Right ventricle myocardium inferior (tissue), 1 donor: ENCODE measurements around the gene BASP1. TPM values are rescaled to one million over a fixed set of nuclear protein-coding genes. Genes with fewer than 3 reads are reported as not detected.
A peak's percentile ranks its signal among the peaks of the same experiment; 100 is the strongest.

Source experiments
- ATAC-seq: fragments of 200-7000 bp; cut with Tn5 transposase; one replicate; pipeline ENCODE4 v1.9.1; 2020; ENCODE audit warnings: mild to moderate bottlenecking, moderate library complexity
- DNase-seq: peaks from one replicate; pipeline ENCODE4 v3.0.0; 2021; ENCODE audit errors: missing footprints
- intact Hi-C: fragments of 100-400 bp; cut with DNase I; formaldehyde crosslinking; loops from one replicate; pipeline ENCODE4 v1.11.0; 2022
- long read RNA-seq: library from polyadenylated mRNA; unstranded; transcript quantifications from one replicate; pipeline ENCODE4 v2.0.0, GENCODE V29; 2021
- total RNA-seq: library from RNA; stranded (reverse); fragmentation: NEBNext Ultra II Directional; extraction: Animal tissue kit (Norgen Biotek cat#: 25700); gene quantifications from one replicate; pipeline ENCODE4 v1.2.1, GENCODE V29; 2021
- donor health status: DM: no; HTN: yes; CAD: no; lungs with severe emphysema.

BASP1 gene, protein sequence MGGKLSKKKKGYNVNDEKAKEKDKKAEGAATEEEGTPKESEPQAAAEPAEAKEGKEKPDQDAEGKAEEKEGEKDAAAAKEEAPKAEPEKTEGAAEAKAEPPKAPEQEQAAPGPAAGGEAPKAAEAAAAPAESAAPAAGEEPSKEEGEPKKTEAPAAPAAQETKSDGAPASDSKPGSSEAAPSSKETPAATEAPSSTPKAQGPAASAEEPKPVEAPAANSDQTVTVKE
- total RNA-seq: 3.2 TPM
- long read RNA-seq, partial matches to known transcripts: 0 of 1 reads
- long read RNA-seq, other reads (novel, unspliced or antisense): 0 of 1 reads

DNA sequence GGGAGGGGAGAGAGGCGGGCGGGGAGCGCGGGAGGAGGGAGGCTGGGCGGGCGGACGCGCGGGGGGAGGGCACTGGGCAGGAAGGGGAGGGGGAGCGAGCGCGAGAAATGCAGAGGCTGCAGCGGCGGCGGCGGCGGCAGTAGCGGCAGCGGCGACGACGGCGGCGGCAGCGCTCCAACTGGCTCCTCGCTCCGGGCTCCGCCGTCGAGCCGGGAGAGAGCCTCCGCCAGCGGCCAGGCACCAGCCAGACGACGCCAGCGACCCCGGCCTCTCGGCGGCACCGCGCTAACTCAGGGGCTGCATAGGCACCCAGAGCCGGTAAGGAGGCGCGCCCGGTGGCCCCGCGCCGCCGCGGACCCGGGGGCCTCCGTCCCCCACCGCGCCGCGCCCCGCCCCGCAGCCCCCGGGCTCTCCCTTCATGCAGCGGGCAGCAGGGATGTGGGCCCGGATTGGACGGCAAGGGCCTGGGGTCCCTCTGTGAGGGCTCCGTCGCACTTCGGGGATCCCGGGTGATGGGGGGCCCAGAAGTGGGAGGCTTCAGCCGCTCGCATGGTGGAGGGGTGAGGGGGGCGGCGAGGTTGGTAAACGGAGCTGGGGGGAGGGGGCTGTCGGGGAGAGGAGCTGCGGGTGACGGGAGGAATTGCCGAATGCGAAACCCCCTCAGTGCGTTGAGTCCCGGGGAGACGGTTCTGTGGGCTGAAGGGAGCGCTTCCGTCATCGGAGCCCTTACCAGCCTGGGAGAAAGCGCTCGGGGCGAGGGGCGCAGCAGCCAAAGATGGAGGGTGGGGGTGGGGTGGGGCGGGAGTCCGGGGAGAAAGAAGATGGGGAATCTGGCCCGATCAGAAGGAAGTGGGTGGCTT, at the start of gene BASP1:
TSS of gene BASP1 (plus strand) at position 139 of the 860 bp plus-strand sequence. CDS start 57,586 bp downstream, outside the sequence.
- DNase-seq (peak; percentile 92), ATAC-seq (peak; percentile 64)
- intact Hi-C loops: no loop called here

DNA sequence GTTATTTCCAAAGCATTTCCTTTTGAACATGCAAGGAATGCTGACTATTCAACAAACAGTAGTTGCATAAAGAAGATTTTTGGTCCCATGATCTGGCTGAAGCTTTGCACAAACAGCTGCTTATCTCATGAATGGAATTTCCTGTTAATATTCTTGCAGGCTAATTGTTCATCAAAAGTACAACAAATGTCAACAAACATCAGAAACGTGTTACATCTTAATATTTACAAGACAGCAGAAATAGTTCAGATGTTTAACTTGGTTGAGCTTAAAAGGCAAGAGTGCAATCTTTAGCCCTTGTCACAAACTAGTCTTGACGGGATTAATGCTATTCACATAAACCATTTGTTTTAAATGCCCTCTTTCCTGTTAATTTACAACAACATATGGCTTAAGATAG, 47.9 kb upstream of the BASP1 start:
- DNase-seq (no peak), ATAC-seq (peak; percentile 46)
- intact Hi-C loops: no loop called here

DNA sequence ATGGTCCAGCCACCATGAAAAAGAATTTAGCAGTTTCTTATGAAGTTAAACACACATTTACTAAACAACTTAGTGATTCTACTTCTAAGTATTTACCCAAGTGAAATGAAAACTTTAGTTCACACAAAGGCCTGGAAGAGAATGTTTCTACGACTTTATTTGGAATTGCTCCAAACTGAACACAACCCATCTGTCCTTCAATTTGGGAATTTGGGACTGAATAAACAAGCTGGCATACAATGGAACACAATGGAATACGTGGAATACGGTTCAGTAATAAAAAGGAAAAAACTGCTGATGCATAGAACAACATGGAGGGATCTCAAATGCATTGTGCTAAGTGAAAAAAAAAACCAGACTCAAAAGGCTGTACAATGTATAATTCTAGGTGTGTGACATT, 44.6 kb upstream of the BASP1 start:
- intact Hi-C loops: no loop called here
- DNase-seq (no peak), ATAC-seq (no peak)

DNA sequence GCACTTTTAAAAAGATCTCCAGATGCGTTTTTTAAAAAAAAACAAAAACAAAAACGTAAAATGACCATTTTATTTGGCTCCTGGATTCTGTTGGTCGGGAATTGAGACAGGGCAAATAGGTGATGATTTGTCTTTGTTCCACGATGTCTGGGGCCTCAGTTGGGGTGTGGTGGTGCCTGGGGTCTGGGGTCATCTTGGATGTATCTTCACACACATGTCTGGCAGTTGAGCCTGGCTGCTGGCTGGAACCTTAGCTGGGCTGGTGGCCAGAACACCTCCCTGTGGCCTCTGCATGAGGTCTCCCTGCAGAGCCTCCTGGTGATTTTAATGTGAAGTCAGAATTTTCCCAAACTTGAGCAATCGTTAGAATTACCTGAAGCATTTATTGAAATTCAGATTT, 42.5 kb upstream of the BASP1 start:
- DNase-seq (no peak), ATAC-seq (no peak)
- intact Hi-C loops: no loop called here

DNA sequence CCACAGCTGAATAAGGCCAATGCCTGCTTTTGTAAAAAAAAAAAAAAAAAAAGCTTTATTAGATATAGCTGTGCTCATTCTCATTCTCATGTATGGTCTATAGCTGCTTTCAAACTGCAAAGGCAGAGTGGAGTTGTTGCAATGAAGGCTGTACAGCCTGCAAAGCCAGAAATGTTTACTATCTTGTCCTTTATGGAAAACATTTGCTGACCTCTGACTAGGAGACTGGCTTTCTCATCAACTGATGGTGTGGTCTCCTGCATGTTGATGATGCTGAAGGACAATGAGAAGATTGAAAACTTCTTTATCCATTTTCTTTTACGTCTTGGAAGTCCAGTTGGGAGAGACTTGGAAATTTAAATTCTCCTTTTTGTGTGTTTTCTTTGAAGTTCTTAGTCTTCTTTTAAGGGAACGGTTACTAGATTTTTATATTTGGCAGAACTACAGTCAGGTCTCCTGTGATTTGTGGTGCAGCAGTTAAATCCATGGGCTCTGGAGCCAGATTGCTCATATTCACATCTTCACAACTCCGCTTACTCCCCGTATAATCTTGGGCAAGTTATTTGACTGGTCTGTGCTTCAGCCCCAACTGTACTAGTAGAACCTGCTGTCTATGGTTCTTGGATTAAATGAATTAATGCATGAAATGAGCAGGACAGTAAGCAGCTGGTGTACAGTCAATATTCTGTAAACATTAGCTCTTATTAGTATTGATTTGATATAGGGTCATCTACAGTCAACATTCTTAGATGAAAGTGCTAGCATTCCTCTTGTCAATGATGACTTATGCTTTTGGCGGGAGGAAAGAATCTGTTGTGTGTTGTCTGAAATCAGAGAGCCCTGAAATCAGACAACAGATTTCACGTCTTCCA, 39.7 kb upstream of the BASP1 start:
- intact Hi-C loops: no loop called here
- no peak for ATAC-seq
- DNase-seq: no peak

DNA sequence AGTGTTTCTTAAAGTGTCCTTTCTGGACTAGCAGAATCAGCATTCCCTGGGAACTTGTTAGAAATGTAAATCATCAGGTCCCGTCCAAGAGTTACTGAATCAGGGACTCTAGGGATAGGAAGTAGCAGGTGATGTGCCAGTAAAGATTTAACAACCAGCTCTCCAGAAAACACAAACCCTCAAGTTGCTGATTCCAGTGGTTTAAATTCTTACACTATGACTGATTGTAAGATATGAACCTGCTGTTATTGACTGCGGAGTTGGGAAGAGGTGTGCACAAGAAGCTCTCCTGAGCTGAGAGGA, 39.1 kb upstream of the BASP1 start:
- intact Hi-C loops: no loop called here
- ATAC-seq (no peak), DNase-seq (no peak)

DNA sequence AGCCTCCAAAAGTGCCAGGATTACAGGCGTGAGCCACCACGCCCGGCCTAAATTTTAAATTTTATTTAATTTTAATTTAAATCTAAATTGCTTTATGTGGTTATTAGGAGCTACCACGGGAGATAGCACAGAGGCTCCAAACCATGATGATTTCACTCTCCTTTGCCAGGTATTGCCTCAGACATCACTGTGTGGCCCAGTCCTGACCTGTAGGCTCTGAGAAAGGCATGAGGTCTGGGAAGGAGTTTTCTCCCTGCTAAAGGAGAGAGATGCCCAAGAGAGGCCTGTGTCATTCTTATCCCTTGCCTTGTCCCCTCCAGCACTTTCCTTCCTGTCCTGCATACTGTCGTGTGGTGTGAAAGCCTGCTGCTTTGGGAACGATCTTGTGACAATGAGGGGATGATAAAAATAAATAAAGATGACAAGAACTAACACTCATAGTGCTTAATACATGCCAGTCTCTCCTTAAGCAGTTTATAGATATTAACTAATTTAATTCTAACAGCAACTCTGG, 37.0 kb upstream of the BASP1 start:
- no peak for DNase-seq
- intact Hi-C loops: no loop called here
- no peak for ATAC-seq

DNA sequence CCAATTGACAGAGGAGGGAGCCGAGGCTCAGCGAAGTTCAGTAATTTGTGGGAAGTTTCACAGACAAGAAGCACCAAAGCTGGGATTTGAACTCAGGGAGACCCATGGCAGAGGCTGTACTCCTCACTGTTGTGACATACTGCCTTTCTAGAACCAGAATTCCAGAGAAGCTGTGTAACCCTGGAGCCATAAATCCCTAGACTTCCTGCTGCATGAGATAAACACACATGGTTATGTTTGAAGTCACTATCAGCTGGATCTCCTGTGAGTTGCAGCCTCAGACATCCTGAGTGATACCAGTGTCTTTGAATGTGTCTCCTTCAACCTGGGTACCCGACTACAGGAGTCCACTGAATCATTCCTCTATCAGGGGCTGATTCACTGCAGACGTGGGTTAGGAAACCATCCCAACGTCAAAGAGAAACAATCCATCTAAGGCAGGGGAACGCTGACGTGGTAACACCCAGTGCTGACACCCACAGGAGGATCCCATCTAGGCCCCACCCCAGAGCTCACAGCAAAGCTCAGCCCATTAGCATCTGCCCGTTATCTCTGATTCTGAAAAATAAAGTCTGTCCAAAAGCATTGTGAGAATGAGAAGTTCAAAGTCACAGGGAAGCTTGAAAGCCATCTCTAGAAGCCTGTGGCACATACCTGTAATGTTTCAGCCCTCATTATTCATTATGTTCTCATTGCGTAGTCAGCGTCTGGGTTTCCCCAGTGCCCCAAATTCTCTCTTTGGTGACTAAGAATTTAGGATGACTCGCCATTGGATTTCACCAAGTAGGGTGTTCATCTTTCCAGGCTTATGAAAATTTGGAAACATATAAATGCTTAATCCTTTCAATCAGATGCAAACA, 36.3 kb upstream of the BASP1 start:
- intact Hi-C loops: no loop called here
- peak; percentile 32 for ATAC-seq
- no peak for DNase-seq

DNA sequence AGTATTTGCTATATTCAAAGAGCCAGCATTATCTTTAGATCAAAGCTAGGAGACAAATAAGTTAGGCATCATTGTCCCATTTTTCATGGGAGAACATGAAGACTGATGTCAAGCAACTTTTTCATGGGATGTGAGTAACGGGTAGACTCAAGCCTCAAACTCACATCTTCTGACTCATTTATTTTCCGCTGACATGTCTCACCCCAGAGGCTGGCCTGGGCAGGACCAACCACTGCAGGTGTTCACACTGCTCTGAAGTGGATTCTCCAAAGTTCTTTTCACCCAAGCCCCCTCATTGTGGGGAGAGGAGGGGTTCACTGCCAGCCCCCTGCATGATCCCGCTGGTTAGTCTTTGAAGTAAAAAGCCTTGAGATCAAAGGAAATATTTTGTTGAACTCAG, 34.9 kb upstream of the BASP1 start:
- ATAC-seq (no peak), DNase-seq (no peak)
- intact Hi-C loops: no loop called here

DNA sequence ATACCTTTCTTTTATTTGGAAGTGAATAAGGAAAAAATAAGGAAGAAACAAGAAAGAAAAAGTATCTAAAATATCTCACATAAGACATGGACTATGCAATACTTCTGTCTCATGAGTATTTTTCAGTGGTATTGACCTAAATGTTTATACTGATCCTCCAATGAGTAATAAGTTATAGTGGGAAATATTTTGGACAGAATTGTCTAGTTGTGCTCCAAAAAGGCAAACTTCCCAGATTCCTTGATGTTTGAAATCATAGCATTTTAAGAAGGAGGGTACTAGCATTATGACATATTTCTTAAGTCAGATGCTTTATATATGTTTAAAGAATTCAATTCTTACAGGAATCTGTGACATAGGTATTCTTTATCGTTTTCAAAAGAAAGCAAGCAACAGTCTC, 34.5 kb upstream of the BASP1 start:
- intact Hi-C loops: no loop called here
- DNase-seq (no peak), ATAC-seq (no peak)

DNA sequence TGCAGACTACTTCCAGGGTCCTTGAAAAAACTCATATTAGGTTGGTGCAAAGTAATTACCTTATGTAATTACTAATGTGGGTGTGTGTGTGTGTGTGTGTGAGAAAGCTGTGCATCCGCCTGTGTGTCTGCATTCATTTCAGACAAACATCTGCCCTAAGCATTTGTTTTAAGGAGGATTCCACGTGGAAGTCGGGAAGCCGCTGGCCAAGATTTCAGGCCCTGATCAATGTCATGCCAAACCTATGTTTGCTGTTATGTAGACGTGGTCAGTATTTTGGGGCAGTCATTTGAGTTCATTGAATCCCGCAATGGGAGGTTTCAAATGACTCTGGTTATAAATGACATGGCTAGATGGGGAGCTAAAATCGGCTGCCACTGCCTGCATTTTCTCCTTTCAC, 33.6 kb upstream of the BASP1 start:
- no peak for DNase-seq
- intact Hi-C loops: no loop called here

DNA sequence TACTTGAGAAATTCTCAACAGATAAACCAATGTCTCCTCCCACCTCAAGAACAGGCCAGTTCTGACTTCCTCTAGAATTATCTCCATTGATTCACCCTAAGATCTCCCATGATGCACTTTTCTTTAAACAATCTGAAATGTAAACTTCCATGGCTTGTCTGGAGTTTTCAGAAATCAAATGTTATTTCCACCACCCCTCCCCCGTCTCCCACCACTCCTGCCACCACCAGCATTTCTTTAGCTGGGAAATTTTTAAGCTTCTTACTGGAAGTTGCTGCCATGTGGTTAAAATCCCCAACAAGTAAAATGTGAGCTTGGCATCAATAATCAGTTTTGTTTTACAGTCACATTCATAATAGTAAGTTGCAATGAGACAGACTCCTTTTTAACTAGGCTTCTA, 32.8 kb upstream of the BASP1 start:
- no peak for DNase-seq
- no peak for ATAC-seq
- intact Hi-C loops: no loop called here

More for the DNA sequence above, 33.6 kb upstream of the BASP1 start:
- no peak for ATAC-seq

DNA sequence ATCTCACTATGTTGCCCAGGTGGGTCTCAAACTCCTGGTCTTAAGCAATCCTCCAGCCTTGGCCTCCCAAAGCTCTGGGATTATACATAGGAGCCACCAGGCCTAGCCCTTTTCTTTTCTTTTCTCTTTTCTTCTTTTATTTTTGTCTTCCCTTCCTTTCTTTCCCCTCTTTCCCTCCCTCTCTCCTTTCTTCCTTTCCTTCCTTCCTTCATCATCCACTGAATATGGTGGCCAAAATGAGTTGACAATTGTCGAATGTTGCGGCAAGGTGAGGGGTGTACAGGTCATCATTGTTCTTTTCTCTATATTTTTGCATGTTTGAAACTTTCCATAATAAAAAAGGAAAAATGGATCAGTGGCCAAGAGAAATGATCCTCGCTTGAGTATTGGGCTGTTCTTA, 32.1 kb upstream of the BASP1 start:
- intact Hi-C loops: loop anchor here (5.0 kb wide), 1 partner anchor 53 kb away; no protein-coding TSS in a partner anchor
- ATAC-seq (no peak), DNase-seq (no peak)

DNA sequence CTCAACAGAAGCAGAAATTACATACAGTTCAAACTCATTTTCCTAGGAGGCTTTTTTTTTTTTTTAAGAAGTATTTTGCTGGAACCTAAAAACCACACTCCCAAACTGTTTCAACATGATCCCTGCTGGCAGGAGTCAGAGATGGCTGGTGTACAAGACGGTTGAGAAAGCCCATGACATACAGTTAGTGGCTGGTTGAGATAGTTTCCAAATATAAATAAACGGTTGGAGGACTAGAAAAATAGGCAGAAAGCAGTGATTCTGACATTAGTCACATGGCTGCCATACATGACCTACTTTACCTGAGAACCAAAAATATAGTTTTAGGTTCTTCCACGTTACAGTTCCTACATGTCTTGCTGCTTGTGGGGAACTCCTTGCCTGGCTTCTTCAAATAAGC, 31.7 kb upstream of the BASP1 start:
- peak; percentile 77 for DNase-seq
- peak; percentile 76 for ATAC-seq
- intact Hi-C loops: loop anchor here (5.0 kb wide), 1 partner anchor 53 kb away; no protein-coding TSS in a partner anchor

DNA sequence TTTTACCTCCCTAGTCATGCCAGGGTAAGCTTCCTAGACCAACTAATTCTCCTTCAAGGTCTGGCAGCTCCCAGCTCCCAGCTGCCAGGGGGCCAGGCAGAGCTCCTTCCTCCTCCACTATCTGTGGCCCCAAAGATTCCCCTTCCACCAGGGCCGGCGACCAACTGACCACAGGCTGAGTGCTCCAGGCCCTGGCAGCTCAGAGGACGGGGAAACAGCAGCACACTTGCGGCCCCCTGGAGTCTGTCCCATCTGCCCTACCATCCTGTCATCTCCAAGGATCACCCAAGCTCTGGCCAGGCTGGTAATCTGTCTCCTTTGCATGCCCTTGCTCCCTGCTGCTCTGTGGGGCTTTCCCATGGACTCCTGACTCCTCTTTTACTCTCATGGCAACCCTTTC, 31.2 kb upstream of the BASP1 start:
- no peak for ATAC-seq
- intact Hi-C loops: loop anchor here (5.0 kb wide), 1 partner anchor 54 kb away; no protein-coding TSS in a partner anchor
- no peak for DNase-seq

DNA sequence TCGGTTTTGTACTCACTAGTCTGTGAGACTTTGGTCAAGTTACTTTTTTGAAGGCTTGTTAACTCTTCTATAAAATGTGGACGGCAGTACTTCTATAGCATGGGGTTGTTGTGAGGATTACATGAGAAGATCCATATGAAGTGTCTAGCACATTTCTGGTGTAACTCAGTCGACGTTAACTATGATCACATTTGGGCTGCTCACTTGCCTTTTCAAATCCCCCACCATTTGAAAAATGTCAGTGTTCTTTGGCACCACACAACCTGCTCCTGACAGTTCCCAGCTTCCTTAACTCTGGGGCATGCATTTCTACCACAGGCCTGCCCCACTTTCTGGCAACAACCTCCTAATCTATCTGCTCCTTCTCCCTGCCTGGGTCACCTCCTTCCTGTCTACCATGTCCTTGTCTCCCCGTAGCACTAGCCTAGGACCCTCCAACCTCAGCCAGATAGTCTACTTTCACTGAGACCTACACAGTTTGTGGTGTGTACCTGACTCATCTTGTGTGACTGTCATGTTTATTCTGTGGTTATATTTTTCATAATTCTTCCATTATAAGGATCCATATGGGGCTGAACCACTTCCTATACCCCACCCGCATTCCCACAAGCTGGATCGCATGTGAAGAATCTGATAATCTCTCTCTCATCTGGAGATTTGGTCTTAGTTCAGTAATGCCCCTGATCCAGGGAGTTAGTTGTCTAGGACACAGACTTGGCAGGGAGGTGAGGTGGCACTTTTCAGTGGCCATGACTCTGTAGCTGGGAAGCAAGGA, 30.2 kb upstream of the BASP1 start:
- no peak for ATAC-seq
- DNase-seq: no peak
- intact Hi-C loops: loop anchor here (5.0 kb wide), 1 partner anchor 55 kb away; no protein-coding TSS in a partner anchor

DNA sequence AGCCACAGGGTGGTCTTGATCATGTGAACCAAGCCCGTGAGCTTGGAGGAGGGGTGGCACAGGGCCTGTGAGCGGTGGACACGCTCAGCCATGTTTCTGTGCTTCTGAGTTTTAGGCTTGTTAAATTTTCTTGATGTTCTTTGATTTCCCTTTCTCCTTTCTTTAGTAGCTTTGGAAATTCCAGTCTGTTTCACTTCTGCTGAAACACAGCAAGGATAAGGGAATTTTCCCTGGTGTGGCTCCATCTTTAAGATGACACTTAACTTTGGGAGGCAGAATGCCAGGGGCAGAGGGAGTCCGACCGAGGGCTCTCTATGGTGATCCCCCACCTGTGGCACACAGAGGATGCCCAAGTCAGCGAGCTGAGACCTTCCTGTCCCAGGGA, 29.7 kb upstream of the BASP1 start:
- intact Hi-C loops: loop anchor here (5.0 kb wide), 1 partner anchor 55 kb away; no protein-coding TSS in a partner anchor
- ATAC-seq: no peak
- DNase-seq: no peak
